DMS79 treated with DMSO at 0.1 percent for 48 hours (cell line): Measurements from ENCODE around the gene PC.
"Not testable (repeated sequence)": the region's sequence is repeated elsewhere in the genome, so short reads cannot be mapped to it uniquely, and the experiment has no call there.

Experiments used
- DNase-seq: peaks from one replicate; lab custom pipeline; 2025; lab: John Stamatoyannopoulos, UW

Gene PC

DNA sequence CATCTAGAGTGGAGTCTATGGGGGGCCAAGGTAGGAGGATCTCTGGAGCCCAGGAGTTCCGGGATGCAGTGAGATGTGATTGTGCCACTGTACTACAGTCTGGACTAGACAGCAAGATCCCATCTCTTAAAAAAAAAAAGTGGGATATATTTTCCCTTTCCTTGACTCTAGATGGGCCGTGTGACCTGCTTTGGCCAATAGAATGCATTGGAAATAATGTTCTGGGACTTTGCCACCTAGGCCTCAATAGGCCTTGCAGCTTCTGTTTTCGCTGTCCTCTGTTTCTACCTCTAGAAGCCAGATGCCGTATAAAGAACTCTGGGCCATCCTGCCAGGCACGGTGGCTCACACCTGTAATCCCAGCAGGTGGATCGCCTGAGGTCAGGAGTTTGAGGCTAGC is 20.5 kb upstream of the PC start:
- no peak for DNase-seq

DNA sequence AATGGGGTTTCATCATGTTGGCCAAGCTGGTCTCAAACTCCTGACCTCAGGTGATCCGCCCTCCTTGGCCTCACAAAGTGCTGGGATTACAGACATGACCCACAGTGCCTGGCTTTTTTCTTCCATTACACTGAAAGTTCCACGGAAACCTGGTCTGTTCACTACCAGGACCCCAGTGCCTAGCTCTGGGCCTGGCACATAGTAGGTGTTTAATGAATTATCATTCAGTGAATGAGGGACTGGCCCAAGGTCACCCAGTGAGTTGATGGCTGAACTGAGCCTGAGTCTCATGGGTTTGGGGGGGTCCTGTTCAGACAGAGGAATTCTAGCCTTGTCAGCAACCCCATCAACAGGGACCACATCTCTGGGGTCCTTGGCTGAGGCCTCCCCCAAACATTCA is 20.0 kb upstream of the PC start:
- DNase-seq: no peak

DNA sequence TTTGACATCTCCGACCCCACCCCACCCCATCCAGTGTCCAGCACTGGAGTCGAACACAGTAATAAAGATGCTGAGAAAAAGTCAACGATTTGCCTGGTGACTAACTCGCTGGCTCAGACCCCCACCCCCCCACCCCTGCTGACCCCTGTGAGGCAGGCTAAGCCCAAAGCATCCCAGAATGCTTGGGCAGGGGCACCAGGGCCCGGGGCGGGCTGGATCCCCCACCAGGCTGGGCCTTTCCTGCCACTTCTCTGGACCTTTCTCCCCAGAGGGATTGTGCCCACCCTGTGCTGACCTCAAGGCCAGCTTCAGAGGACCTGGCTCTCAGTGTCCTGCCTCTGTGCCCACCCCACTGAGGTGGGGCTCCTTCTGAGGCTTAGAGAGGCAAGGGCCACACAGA is 18.7 kb upstream of the PC start:
- no peak for DNase-seq

DNA sequence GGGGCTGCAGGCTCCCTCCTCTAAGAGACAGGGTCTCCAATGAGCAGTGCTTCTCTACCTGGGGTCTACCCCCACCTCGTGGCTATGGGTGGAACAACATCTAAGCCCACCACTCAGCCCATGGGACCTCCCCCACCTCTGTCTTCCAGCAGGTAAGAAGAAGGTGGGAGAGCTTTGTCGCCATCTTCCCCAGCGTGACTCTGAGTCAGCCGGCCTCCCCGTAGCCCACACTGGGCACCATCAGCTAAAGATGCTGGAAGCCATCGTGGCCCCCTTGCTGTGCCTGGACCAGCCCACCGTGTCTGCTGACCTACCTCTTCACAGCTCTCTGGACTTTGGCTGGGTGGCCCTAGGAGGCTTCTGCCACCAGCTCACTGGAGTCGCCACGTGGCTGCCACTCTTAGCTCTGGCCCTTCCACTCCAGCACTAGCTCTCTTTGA is 17.9 kb upstream of the PC start:
- no peak for DNase-seq

- no peak for DNase-seq
Observed at GRCh38 chr11:66975405-66976027, 17.3 kb upstream of the PC start.

- no peak for DNase-seq
Observed at GRCh38 chr11:66974724-66975404, 16.7 kb upstream of the PC start, which contains the start of gene C11orf86. TSS of gene C11orf86 (plus strand) at chr11:66975304. CDS start at chr11:66975363, 59 bp downstream.

- DNase-seq: no peak
Observed at GRCh38 chr11:66973956-66974580, 15.9 kb upstream of the PC start.

DNA sequence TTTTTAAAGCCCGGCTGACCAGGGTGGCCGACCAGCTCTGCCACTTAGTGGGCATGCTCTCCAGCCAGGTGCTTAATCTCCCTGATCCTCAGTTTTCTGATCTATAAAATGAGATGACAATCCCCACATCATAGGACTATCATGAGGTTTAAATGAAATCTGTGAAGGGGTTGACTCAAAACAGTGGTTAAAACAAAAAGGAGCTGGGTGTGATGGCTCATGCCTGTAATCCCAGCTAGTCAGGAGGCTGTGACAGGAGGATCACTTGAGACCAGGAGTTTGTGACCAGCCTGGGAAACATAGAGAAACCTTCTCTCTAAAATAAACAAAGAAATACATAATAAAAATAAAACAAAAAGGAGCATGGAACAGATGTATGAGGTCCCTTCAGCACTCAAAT is 13.3 kb upstream of the PC start:
- DNase-seq: no peak

DNA sequence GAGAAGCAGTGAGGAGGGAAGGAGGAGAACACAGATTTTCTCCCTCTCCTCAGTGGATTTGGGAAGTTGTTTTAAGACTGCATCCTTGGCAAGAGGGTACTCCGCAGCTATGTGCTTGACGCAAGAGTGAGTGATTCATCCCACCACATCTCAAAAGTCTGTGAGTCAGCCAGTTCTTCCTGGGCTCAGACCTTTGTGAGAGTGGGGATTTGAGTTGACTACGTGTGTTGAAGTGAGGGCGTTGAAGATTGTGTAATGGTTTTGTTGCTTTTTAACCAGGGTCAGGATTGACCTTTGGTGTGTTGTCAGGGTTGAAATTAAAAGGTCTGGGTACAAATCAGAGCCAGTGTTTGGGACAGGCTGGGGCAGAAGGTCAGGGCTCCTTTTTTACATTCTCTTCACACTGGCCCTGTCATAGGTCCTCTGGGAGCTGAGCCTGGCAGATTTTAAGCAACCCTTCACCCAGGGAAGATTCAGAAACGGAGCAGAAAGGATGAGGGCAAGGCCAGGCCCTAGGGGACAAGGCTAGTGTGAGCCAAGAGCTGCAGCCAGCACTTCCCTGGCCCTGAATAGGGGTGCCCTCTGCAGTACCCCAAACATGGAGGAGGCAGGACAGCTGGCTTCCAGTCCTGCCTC is 12.7 kb upstream of the PC start:
- no peak for DNase-seq

DNA sequence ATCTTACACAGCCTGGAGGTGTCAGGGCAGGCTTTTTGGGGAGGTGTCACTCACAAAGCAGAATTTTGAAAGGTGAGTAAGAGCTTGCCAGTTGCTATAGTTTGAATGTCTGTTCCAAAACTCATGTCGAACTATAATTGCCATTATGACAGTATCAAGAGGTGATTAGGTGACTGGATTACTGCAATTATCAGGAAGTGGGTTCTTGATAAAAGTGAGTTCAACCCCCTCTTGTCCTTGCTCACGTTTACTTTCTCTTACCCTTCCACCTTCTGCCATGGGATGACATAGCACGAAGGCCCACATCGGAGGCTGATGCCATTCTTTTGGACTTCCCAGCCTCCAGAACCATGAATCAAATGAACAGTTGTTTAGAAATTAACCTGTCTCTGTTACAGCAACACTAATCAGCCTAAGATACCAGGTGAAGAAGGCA is 12.2 kb upstream of the PC start:
- no peak for DNase-seq

- DNase-seq: no peak
Observed at GRCh38 chr11:66969584-66970225, 11.5 kb upstream of the PC start.

DNA sequence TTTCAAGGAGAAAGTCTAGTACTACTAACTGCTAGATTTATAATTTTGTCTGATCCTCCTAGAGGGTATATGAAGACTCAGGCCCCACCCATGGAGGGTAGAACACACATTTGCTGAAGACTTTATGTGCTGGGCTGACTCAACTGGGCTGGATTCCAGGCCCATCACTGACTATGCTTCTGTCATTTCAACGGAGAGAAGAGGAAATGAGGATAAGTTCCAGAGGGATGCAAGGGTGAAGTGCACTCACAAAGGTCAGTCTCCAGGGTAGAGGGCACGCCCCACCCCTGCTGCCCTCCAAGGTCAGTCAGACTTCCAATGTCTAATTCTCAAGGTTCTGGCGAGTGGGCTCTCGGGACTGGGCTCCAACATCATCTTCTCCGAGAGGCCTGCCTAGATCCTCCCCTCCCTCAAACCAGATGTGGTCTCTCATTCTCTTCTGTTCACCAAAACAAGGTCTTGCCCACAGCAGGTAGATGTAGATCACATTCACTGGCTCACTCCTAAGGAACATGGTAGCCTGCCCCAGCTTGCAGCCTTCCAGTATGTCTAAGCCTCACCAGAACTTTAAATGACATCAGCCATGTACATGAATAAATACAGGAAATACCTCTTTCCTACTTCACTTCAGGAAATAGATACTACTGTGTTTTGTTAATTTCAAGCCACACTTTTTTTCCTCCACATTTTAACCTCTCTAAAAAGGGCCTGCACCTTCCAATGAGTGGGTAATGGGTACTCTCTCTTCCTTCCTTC is 9.7 kb upstream of the PC start:
- no peak for DNase-seq

- DNase-seq: no peak
Observed at GRCh38 chr11:66966351-66966750, 8.2 kb upstream of the PC start.

- DNase-seq: no peak
Observed at GRCh38 chr11:66964495-66964894, 6.3 kb upstream of the PC start.

DNA sequence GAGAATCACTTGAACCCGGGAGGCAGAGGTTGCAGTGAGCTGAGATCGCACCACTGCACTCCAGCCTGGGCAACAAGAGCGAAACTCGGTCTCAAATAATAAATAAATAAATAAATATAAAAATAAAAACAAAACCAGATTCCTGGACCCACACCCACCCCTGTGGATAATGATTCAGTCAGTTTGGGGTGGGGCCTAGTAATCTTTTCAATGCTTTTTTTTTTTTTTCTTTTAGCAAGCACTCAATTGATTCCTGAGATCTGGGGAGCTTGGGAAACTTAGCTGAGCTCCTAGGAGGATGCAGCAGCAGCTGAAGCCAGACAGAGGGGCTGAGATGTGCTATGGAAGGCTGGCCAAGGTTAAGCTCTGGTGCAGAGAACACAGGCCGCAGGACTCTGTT is 4.6 kb upstream of the PC start:
- DNase-seq: no peak

GRCh38 chr11:66962247-66962646 is 4.1 kb upstream of the PC start:
- no peak for DNase-seq

GRCh38 chr11:66961691-66962213 is 3.6 kb upstream of the PC start:
- not testable (repeated sequence) for DNase-seq

DNA sequence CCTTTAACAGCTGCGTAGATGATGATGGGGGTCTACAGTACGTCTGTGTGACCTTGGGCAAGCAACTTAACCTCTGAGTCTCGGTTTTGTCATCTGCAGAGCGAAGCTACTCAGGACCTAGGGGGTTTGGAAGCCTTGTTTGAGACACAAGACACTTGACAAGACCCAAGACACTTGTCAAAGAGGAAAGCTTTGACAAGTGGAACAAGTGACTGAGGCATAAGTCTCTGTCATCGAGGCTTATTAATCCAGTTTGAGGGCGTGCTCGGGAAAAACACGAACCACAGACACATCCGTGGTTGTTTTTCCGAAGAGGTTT is 732 bp upstream of the PC start:
- no peak for DNase-seq

GRCh38 chr11:66957971-66958231 is 282 bp downstream of the PC start:
- peak; percentile 46 for DNase-seq

- DNase-seq: no peak
Observed at GRCh38 chr11:66956689-66957290, 1.4 kb downstream of the PC start.

- DNase-seq: no peak
Observed at GRCh38 chr11:66953081-66953833, 4.9 kb downstream of the PC start.
